ENCODE measurements around the gene CMSS1. TPM values are rescaled to one million over a fixed set of nuclear protein-coding genes. Genes with fewer than 3 reads are reported as not detected.

The CMSS1 gene
- total RNA-seq, 2 donors from 2014 or later = 88.5 to 101 TPM

DNA sequence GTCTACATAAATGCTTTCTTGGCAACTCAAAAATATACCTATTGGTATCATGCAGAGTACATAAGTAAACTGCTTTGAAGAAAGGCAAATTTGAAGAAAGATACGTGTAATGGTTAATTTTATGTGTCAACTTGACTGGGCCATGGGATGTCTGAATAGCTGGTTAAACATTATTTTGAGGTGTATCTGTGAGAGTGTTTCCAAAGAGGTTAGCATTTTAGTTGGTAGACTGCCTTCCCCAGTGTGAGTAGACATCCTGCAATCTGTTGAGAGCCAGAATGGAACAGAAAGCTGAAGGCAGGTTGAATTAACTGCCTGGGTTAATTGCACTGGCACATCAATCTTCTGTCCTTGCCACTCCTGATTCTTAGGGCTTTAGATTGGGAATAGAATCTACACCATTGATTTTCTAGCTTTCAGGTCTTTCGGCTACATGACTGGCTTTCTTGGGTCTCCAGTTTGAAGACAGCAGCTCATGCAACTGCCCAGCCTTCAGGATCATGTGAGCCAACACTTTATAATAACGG lies 98.3 kb downstream of the CMSS1 start:
- Mint-ChIP-seq H3K27ac (no peak overlapping the region), H3K36me3 (ENCODE audit: insufficient read depth in 2 of 2) (no peaks in the 10 kb centered on the region), H3K27me3 (ENCODE audit: low read depth) (no peaks in the 10 kb centered on the region), H3K4me1 (ENCODE audit: low read depth) (no peaks in the 10 kb centered on the region), H3K9me3 (no peaks in the 10 kb centered on the region), H3K4me3 (no peak overlapping the region)
- ATAC-seq (replicated peaks in 1 of 2) = no peak
- no peak for DNase-seq

DNA sequence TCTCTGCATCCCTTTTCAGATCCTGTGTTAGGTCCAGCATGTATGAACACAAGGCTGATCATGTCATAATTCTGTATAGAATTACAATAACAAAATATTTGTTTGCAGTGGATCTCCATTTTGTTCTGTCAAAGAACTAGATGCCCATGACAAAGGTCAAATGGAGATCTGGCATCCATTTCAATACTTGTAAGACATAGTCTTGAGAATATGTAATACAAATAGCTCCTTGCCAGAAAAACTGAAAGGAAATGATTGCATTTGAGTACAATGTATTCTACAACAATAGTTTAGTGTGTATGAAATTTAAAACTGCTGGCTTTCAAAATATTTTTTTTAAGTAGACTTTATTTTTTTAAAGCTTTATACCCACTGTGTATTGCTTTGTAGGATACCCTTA lies 101.1 kb downstream of the CMSS1 start:
- Mint-ChIP-seq H3K27me3 (ENCODE audit: low read depth) (no peaks in the 10 kb centered on the region), H3K9me3 (peaks cover 0 to 4% of the 10 kb centered on the region in 2 donors), H3K27ac (no peak overlapping the region), H3K4me3 (no peak overlapping the region), H3K4me1 (ENCODE audit: low read depth) (peaks cover 6% of the 10 kb centered on the region), H3K36me3 (ENCODE audit: insufficient read depth in 2 of 2) (peaks cover 3 to 6% of the 10 kb centered on the region in 2 donors)
- ATAC-seq (replicated peaks in 1 of 2) (no peak), DNase-seq (no peak)

DNA sequence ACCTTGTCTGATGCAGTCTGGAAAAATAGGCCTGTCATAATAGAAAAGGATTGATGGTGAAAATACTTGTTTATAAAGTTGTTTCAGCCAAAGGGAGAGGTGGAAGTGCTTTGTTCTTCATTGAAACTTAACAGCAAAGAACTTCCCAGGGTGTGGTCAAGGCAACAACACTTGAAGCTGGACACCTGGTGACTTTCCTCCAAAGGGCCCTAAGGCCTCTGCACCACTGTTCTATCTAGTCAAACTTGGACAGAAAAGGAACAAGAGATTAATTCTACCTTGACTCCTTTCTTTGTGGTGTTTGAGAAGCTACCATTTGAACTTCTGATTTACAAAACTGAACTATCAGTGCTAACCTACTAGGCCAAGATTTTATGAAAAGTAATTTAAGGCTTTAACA lies 102.0 kb downstream of the CMSS1 start:
- ATAC-seq (replicated peaks in 1 of 2) (no peak), DNase-seq (no peak)
- Mint-ChIP-seq H3K36me3 (ENCODE audit: insufficient read depth in 2 of 2) (peaks cover 3 to 7% of the 10 kb centered on the region in 2 donors), H3K27ac (no peak overlapping the region), H3K9me3 (peaks cover 0 to 4% of the 10 kb centered on the region in 2 donors), H3K27me3 (ENCODE audit: low read depth) (no peaks in the 10 kb centered on the region), H3K4me1 (ENCODE audit: low read depth) (peaks cover 6% of the 10 kb centered on the region), H3K4me3 (no peak overlapping the region)

DNA sequence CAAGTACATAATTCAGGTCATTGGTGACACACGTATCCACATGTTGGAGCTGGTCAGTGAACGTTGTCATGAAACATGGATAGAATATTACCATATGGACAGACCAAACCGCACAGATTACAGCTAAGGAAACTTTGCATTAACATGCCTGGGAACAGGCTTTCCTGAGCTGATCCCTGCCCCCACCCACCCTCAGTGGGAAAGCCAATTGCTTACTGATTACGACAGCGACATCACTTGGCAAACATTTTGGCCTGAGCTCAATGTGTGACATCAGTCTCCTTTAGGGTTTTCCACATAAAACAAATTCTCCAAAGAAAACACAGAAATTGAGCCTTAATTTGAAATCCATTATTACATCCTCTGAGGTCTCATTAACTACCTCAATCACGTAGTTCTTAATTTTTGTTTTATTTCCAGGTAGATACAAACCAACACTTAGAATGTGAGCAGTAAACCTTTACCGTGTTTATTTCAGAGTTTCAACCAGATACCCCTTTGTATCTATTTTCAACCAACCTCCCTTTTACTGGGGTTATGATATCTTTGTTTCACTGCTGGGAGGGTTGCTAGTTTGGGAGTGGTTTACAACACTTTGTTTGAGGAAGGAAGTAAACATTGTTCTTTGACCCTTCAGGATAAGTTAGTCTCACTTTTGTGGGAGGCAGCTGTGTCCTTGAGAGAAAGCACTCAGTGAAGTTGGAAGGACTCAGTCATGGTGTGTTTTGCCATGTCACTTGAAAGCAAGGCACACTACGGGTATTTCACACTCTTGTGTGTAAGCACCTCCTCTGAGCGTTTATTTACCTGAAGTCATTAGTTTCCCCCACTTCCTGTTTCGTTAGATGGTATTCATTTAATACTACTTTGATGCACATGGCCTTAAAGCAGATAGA lies 103.1 kb downstream of the CMSS1 start:
- peaks cover 3 to 7% of the 10 kb centered on the region in 2 donors for H3K36me3 Mint-ChIP-seq (ENCODE audit: insufficient read depth in 2 of 2)
- H3K4me1 Mint-ChIP-seq (ENCODE audit: low read depth) = peaks cover 6% of the 10 kb centered on the region
- no peaks in the 10 kb centered on the region for H3K27me3 Mint-ChIP-seq (ENCODE audit: low read depth)
- no peak for DNase-seq
- ATAC-seq (replicated peaks in 1 of 2) = no peak
- H3K4me3 Mint-ChIP-seq = no peak overlapping the region
- peaks cover 0 to 4% of the 10 kb centered on the region in 2 donors for H3K9me3 Mint-ChIP-seq
- H3K27ac Mint-ChIP-seq = no peak overlapping the region

DNA sequence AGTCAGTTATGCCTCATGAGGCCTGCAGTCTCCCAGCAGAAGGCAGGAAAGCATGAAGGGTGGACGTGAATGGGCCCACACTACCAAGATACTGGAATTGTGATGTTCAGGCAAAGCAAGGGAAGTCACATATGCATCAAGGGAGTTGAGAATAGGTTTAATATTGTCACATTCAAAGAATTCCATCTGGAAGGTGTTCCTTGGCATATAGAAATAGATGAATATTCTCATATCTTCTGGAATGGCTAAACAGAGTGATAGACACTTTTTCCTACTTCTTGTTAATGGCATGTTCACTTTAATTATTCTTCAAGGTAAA lies 103.7 kb downstream of the CMSS1 start:
- ATAC-seq (replicated peaks in 1 of 2) (no peak), DNase-seq (no peak)
- peaks cover 3 to 7% of the 10 kb centered on the region in 2 donors for H3K36me3 Mint-ChIP-seq (ENCODE audit: insufficient read depth in 2 of 2)
- peaks cover 0 to 4% of the 10 kb centered on the region in 2 donors for H3K9me3 Mint-ChIP-seq
- H3K27me3 Mint-ChIP-seq (ENCODE audit: low read depth) = no peaks in the 10 kb centered on the region
- H3K4me1 Mint-ChIP-seq (ENCODE audit: low read depth) = peaks cover 6% of the 10 kb centered on the region
- no peak overlapping the region for H3K4me3 Mint-ChIP-seq
- H3K27ac Mint-ChIP-seq = no peak overlapping the region

DNA sequence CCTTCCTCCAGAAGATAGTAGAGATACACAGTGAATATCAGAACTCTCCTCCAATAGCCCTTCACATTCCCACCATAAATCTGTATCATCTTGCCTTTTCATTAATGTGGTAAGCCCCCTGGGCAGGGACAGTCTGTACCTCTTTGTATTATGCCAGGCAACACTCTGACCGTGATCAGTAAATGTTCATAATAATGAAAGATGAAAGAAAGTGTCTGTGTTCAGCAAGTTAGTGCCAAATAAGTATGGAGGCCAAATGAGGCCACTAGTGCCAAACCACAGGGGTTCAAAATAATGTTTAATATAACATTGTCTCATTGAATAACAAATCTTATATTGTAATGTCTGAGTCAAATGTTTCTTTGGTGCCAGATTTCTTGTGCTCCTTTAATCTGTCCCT lies 104.3 kb downstream of the CMSS1 start:
- Mint-ChIP-seq H3K36me3 (ENCODE audit: insufficient read depth in 2 of 2) (peaks cover 3 to 7% of the 10 kb centered on the region in 2 donors), H3K27me3 (ENCODE audit: low read depth) (no peaks in the 10 kb centered on the region), H3K4me1 (ENCODE audit: low read depth) (peaks cover 6% of the 10 kb centered on the region)

DNA sequence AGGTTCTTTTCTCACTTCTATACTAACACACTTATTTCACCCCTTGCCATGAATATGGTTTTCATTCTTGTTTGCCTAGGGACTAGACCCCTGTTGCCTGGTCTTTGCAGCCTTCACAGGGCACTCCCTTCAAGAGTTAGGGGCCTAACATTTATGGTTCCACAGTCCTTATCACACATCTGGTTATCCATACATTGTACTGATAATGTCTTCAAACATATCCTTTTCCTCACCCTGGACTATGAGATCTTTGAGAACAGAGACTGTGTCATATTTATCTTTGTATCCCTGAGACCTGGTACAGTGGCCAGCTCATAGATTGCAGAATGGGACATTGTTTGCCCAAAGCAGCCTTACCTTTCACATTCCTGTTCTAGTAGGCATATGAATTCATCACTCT lies 106.2 kb downstream of the CMSS1 start:
- peaks cover 3 to 7% of the 10 kb centered on the region in 2 donors for H3K36me3 Mint-ChIP-seq (ENCODE audit: insufficient read depth in 2 of 2)
- no peaks in the 10 kb centered on the region for H3K27me3 Mint-ChIP-seq (ENCODE audit: low read depth)
- DNase-seq (no peak), ATAC-seq (replicated peaks in 1 of 2) (no peak)
- H3K4me1 Mint-ChIP-seq (ENCODE audit: low read depth) = peaks cover 6% of the 10 kb centered on the region
- H3K4me3 Mint-ChIP-seq = no peak overlapping the region
- peaks cover 0 to 4% of the 10 kb centered on the region in 2 donors for H3K9me3 Mint-ChIP-seq
- H3K27ac Mint-ChIP-seq = no peak overlapping the region

More for the DNA sequence above, 104.3 kb downstream of the CMSS1 start:
- DNase-seq = no peak
- ATAC-seq (replicated peaks in 1 of 2) = no peak
- no peak overlapping the region for H3K4me3 Mint-ChIP-seq
- H3K27ac Mint-ChIP-seq = no peak overlapping the region
- peaks cover 0 to 4% of the 10 kb centered on the region in 2 donors for H3K9me3 Mint-ChIP-seq

DNA sequence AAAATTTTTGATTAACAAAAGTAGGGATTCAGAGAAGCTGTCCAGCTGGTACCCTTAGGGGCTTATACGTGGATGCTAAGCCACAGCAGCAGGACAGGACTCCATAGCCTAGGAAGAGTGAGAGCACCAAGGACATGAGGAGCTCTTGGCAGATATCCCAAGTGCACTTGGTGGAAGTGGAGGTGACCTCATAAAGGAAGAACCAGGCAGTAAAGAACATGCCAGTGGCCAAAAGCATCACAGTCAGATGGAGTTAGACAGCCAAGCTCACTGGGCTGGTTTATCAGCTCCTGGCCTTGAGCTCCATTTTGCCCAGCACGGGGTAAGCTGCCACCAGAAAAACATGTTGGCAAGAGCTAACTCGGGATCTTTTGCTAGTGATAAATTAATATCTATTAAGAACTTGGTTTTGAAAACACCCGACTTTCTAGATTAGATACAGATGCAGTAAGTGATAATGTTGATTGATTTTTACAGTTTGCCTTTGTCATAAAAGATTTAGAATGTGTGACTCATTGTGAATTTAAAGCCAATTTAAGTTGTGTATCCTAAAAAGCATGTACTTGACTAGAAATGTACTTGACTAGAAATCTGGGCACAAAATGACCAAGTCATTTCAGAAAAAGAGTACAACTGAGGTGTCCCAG lies 108.0 kb downstream of the CMSS1 start:
- ATAC-seq (replicated peaks in 1 of 2) = no peak
- H3K4me1 Mint-ChIP-seq (ENCODE audit: low read depth) = peaks cover 6% of the 10 kb centered on the region
- no peak overlapping the region for H3K27ac Mint-ChIP-seq
- no peaks in the 10 kb centered on the region for H3K27me3 Mint-ChIP-seq (ENCODE audit: low read depth)
- no peak overlapping the region for H3K4me3 Mint-ChIP-seq
- H3K9me3 Mint-ChIP-seq = peaks cover 0 to 4% of the 10 kb centered on the region in 2 donors
- DNase-seq = no peak
- peaks cover 3 to 7% of the 10 kb centered on the region in 2 donors for H3K36me3 Mint-ChIP-seq (ENCODE audit: insufficient read depth in 2 of 2)

DNA sequence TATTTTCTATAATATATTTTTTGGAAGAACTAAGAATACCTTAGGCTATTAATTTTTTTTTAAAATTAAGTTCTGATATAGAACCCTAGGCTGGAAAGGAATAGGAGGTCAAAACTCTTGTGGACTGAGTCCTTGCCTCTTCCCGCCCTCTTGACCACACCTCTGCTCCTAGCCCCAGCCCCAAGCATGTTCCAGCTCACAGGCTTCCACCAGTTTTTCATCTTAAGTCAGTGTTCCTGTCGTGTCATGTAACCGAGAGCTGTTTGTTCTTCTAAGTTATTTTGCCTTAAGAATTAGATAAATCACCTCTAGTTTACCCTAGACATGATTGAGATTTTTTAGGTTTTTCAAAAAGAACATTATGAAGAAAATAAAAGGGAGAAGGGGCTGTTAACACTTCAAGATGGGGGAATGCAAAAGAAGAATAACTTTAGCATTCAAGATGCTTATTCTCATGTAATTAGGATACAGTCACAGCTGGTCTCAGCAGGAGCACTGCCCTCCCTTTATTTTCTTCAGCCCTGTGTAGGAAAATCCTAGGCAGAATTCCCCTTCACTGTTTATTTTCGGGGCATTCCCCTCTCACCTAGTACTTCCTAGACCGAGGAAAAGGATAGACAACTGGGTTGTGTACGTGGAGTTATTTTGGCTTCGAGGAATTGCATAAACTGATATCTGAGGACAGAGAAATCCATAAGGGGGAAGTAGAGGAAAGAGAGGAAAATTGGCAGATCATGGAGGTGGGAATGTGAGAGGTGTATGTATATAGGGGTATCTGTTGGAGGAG lies 110.2 kb downstream of the CMSS1 start:
- DNase-seq = no peak
- Mint-ChIP-seq H3K4me3 (no peak overlapping the region), H3K27ac (no peak overlapping the region), H3K36me3 (ENCODE audit: insufficient read depth in 2 of 2) (peaks cover 2 to 8% of the 10 kb centered on the region in 2 donors), H3K27me3 (ENCODE audit: low read depth) (no peaks in the 10 kb centered on the region), H3K9me3 (peaks cover 0 to 4% of the 10 kb centered on the region in 2 donors), H3K4me1 (ENCODE audit: low read depth) (no peaks in the 10 kb centered on the region)
- no peak for ATAC-seq (replicated peaks in 1 of 2)

DNA sequence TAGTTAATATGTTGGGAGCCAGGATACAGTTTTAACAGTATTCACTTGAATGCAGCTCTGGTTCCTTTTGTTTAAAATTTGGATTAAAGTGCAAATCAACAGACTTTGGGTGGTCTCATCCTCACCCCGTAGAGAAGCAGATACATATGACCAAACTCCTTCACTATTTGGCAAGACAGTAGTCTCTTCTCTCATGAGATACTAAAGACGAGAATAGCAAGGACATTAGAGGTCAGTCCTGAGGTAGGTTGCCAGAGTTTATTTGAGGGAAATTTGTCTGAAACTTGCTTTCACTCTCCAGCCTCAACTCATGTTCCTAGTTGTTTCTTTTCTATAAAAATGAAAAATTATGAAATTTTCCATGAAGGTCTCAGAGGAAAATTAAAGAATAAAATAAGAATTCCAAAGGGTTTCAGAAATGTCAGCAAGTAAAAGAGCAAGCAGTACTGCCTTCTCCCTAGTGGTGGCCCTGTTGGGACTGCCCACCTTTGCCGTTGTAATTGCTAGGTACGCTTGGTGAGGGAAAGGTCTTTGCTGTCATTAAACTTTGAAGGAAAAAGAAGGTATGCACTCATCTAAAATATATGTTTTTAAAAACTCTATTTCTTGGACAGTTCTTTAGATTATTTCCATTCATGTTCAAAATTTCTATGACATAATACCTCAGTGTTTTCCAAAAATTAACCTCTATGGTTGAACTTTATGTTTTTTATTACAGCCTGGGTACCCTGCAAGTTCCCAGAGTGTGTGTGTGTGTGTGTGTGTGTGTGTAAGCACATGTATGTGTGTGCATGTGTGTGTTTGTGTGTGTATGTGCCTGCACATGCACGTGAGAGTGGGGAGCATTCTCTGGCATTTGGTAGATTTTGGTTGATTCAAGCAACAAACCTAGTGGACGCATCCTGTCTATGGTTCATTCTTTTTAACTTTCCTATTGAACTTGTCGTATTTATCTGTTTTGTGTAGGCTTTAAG lies 111.4 kb downstream of the CMSS1 start:
- H3K4me3 Mint-ChIP-seq = no peak overlapping the region
- ATAC-seq (replicated peaks in 1 of 2) = no peak

DNA sequence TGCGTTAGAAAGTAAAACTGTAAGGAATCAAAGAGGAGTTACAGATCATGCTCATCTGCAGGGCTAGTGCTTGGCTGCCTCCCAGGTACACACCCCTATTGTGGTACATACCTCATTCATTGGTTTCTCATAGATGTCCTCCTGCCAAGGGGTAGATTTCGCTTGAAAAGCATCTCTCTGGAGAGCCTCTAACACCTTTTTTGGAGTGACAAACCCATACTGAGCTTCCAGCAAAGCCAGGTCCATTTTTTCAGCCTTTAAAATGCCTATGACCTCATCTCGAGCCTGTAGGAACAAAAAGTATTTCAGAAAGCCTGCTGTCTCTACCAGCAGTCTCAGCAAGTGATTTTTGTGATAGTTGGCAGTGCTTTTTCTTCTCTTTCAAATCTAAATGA lies 112.1 kb downstream of the CMSS1 start:
- Mint-ChIP-seq H3K27me3 (ENCODE audit: low read depth) (no peaks in the 10 kb centered on the region), H3K9me3 (no peaks in the 10 kb centered on the region), H3K27ac (no peak overlapping the region), H3K4me3 (no peak overlapping the region), H3K36me3 (ENCODE audit: insufficient read depth in 2 of 2) (peaks cover 0 to 4% of the 10 kb centered on the region in 2 donors), H3K4me1 (ENCODE audit: low read depth) (no peaks in the 10 kb centered on the region)
- DNase-seq = no peak
- no peak for ATAC-seq (replicated peaks in 1 of 2)

More for the DNA sequence above, 111.4 kb downstream of the CMSS1 start:
- Mint-ChIP-seq H3K27me3 (ENCODE audit: low read depth) (no peaks in the 10 kb centered on the region), H3K27ac (no peak overlapping the region), H3K36me3 (ENCODE audit: insufficient read depth in 2 of 2) (peaks cover 0 to 4% of the 10 kb centered on the region in 2 donors), H3K4me1 (ENCODE audit: low read depth) (no peaks in the 10 kb centered on the region), H3K9me3 (no peaks in the 10 kb centered on the region)
- no peak for DNase-seq

DNA sequence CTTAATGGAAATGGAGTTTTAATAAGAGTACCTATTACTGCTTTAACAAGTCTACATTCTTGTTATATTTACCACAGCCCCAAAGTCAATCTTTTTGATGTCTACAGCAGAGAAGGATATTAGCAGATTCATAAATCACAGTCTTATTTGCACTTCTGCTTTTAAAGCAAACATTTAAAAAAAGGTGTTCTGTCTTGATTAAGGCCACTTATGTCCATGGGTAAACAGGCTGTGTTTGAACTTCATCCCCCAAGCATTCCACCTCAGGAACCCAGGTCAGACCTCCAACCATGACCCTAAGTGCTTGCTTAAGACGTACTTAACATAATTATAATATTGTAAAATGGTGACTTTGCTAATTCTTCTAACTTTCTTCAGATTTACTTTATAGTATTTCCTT lies 113.4 kb downstream of the CMSS1 start:
- H3K27me3 Mint-ChIP-seq (ENCODE audit: low read depth) = no peaks in the 10 kb centered on the region
- H3K9me3 Mint-ChIP-seq = no peaks in the 10 kb centered on the region
- H3K4me1 Mint-ChIP-seq (ENCODE audit: low read depth) = no peaks in the 10 kb centered on the region
- no peak overlapping the region for H3K27ac Mint-ChIP-seq
- ATAC-seq (replicated peaks in 1 of 2) (no peak), DNase-seq (no peak)
- H3K4me3 Mint-ChIP-seq = no peak overlapping the region
- peaks cover 0 to 4% of the 10 kb centered on the region in 2 donors for H3K36me3 Mint-ChIP-seq (ENCODE audit: insufficient read depth in 2 of 2)
